Thyroid gland (tissue), 4 donors: Measurements from ENCODE around the gene SURF1.

Source experiments
- POLR2A ChIP-seq, 2 donors: fragments of 450-650 bp; IDR thresholded peaks; one replicate each; pipeline ENCODE4 v1.6.1; 2017; ENCODE audit warnings: antibody characterized with exemption in 2 of 2, mild to moderate bottlenecking in 2 of 2, moderate library complexity in 1 of 2
- TF ChIP-seq, protein P1 (sequence below), 6 experiments: fragments of 200-600 bp in 3 of 6; fragments of 450-650 bp in 3 of 6; sonication (generic) in 3 of 6; IDR thresholded peaks; one replicate each; pipeline ENCODE4 v1.5.1; 2016 to 2019; ENCODE audit warnings: antibody characterized with exemption in 6 of 6, mild to moderate bottlenecking in 2 of 6, inconsistent platforms in 1 of 6, moderate library complexity in 1 of 6

DNA sequence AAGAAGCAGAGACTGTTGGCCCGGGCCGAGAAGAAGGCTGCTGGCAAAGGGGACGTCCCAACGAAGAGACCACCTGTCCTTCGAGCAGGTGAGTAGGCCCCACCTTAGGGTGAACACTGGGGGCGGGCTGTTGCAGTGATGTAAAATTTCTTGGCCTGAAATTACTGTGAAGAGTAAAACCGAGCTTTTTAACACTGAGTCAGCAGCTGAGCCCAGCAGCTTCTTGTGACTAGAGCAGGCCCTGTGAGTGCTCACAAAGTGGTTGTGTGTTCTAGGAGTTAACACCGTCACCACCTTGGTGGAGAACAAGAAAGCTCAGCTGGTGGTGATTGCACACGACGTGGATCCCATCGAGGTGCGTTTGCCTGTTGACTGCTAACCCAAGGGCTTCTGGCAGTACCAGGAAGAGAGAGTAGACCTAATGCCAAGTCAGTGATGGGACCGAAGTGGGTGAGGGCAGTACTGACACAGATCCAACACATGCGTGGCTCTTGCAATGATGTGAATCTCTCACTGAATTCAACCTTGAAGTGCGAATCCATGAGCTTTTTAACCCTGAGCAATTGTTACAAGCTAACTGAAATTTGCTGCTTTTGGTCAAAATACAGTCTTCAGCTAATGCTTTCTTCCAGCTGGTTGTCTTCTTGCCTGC lies 6.2 kb downstream of the SURF1 start:
- TF ChIP-seq, protein P1, sequence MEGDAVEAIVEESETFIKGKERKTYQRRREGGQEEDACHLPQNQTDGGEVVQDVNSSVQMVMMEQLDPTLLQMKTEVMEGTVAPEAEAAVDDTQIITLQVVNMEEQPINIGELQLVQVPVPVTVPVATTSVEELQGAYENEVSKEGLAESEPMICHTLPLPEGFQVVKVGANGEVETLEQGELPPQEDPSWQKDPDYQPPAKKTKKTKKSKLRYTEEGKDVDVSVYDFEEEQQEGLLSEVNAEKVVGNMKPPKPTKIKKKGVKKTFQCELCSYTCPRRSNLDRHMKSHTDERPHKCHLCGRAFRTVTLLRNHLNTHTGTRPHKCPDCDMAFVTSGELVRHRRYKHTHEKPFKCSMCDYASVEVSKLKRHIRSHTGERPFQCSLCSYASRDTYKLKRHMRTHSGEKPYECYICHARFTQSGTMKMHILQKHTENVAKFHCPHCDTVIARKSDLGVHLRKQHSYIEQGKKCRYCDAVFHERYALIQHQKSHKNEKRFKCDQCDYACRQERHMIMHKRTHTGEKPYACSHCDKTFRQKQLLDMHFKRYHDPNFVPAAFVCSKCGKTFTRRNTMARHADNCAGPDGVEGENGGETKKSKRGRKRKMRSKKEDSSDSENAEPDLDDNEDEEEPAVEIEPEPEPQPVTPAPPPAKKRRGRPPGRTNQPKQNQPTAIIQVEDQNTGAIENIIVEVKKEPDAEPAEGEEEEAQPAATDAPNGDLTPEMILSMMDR (IDR thresholded peaks at IDR 0.05): no peak
- no peak for TF ChIP-seq POLR2A (IDR thresholded peaks at IDR 0.05)
